HG03175 (cell line): Measurements from ENCODE around the gene CNPY1.

ENCODE experiments used
- ATAC-seq: cut with Tn5 transposase; IDR thresholded peaks from one replicate; pipeline ENCODE4 v1.9.1; 2021; ENCODE audit warnings: mild to moderate bottlenecking, moderate library complexity; ENCODE audit not compliant: unreplicated experiment

Gene CNPY1

GRCh38 chr7:155469311-155470185 lies 76.8 kb downstream of the CNPY1 start:
- ATAC-seq: no peak

- ATAC-seq: no peak
Measured at GRCh38 chr7:155468785-155469148, 77.6 kb downstream of the CNPY1 start.

GRCh38 chr7:155467846-155468784 lies 78.2 kb downstream of the CNPY1 start:
- no peak for ATAC-seq

GRCh38 chr7:155466814-155467733 lies 79.3 kb downstream of the CNPY1 start:
- ATAC-seq: peak; percentile 74

- ATAC-seq: no peak
Measured at GRCh38 chr7:155466142-155466813, 80.1 kb downstream of the CNPY1 start.

- ATAC-seq: no peak
Measured at GRCh38 chr7:155465761-155466141, 80.6 kb downstream of the CNPY1 start.

GRCh38 chr7:155464948-155465739 lies 81.2 kb downstream of the CNPY1 start:
- ATAC-seq: no peak

- no peak for ATAC-seq
Measured at GRCh38 chr7:155464183-155464582, 82.2 kb downstream of the CNPY1 start.

GRCh38 chr7:155463114-155463811 lies 83.1 kb downstream of the CNPY1 start:
- ATAC-seq: no peak

GRCh38 chr7:155462163-155462735 lies 84.1 kb downstream of the CNPY1 start:
- no peak for ATAC-seq

- no peak for ATAC-seq
Measured at GRCh38 chr7:155461631-155462030, 84.7 kb downstream of the CNPY1 start.

- no peak for ATAC-seq
Measured at GRCh38 chr7:155460926-155461613, 85.3 kb downstream of the CNPY1 start.

GRCh38 chr7:155459700-155460461 lies 86.5 kb downstream of the CNPY1 start:
- no peak for ATAC-seq

GRCh38 chr7:155458878-155459699 lies 87.3 kb downstream of the CNPY1 start:
- ATAC-seq: no peak

- ATAC-seq: no peak
Measured at GRCh38 chr7:155458111-155458877, 88.1 kb downstream of the CNPY1 start, which contains the start of gene EN2. Gene EN2 (plus strand): TSS chr7:155458129. CDS start chr7:155458378, 249 bp downstream.
